ENCODE data around the gene DMWD.

- no peak for TF ChIP-seq SIN3A (IDR thresholded peaks at IDR 0.05; ENCODE audit: borderline replicate concordance, low read depth, low read length)
- TF ChIP-seq, protein P1, sequence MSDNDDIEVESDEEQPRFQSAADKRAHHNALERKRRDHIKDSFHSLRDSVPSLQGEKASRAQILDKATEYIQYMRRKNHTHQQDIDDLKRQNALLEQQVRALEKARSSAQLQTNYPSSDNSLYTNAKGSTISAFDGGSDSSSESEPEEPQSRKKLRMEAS (IDR thresholded peaks at IDR 0.05; ENCODE audit: low read depth): no peak
- TF ChIP-seq, protein P2, sequence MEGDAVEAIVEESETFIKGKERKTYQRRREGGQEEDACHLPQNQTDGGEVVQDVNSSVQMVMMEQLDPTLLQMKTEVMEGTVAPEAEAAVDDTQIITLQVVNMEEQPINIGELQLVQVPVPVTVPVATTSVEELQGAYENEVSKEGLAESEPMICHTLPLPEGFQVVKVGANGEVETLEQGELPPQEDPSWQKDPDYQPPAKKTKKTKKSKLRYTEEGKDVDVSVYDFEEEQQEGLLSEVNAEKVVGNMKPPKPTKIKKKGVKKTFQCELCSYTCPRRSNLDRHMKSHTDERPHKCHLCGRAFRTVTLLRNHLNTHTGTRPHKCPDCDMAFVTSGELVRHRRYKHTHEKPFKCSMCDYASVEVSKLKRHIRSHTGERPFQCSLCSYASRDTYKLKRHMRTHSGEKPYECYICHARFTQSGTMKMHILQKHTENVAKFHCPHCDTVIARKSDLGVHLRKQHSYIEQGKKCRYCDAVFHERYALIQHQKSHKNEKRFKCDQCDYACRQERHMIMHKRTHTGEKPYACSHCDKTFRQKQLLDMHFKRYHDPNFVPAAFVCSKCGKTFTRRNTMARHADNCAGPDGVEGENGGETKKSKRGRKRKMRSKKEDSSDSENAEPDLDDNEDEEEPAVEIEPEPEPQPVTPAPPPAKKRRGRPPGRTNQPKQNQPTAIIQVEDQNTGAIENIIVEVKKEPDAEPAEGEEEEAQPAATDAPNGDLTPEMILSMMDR (IDR thresholded peaks at IDR 0.05): no peak
- TF ChIP-seq MEF2A (IDR thresholded peaks at IDR 0.05; ENCODE audit: borderline replicate concordance, low read depth): no peak
- no peak for TF ChIP-seq GABPA (IDR thresholded peaks at IDR 0.05; ENCODE audit: low read depth)
- TF ChIP-seq FOXM1 (IDR thresholded peaks at IDR 0.05; ENCODE audit: low read depth): no peak
- TF ChIP-seq POLR2AphosphoS5 (IDR thresholded peaks at IDR 0.05; ENCODE audit: low read depth, low read length): no peak
- TF ChIP-seq CHD2 (IDR thresholded peaks at IDR 0.05; ENCODE audit: low read length, partially characterized antibody): no peak
- no peak for TF ChIP-seq TAF1 (IDR thresholded peaks at IDR 0.05; ENCODE audit: borderline replicate concordance, low read depth, low read length)
- no peak for TF ChIP-seq FOXJ3 (CRISPR knock-in tag; IDR thresholded peaks at IDR 0.05)
These were observed 33.6 kb upstream of the DMWD start for GRCh38 chr19:45825917-45826893.

Measured in SK-N-SH (cell line).